Thoracic aorta (tissue), 2 donors: ENCODE measurements around the gene ATRAID. TPM values are rescaled to one million over a fixed set of nuclear protein-coding genes. Genes with fewer than 3 reads are reported as not detected.

Source experiments
- ATAC-seq: fragments of 150-250 bp; one replicate; pipeline ENCODE4 v1.8.0; 2017; ENCODE audit warnings: low read depth; ENCODE audit not compliant: insufficient number of reproducible peaks, low FRiP score
- DNase-seq: peaks from one replicate; pipeline ENCODE4 v3.0.0-alpha.2; 2020; ENCODE audit warnings: low spot score
- H3K27ac ChIP-seq, 2 donors: fragments of 200-600 bp; sonication (generic); 1 replicate in 1 of 2; 2 replicates in 1 of 2; pipeline ENCODE4 v1.5.1; 2016; ENCODE audit warnings: mild to moderate bottlenecking in 2 of 2, moderate library complexity in 2 of 2
- H3K27me3 ChIP-seq: fragments of 200-600 bp; sonication (generic); replicated peaks from 2 replicates; pipeline ENCODE4 v1.6.0; 2016; ENCODE audit warnings: mild to moderate bottlenecking; ENCODE audit not compliant: insufficient read depth
- H3K36me3 ChIP-seq: fragments of 200-600 bp; sonication (generic); one replicate; pipeline ENCODE4 v1.5.1; 2016
- H3K4me1 ChIP-seq, 2 donors: fragments of 200-600 bp; sonication (generic); 1 replicate in 1 of 2; 2 replicates in 1 of 2; pipeline versions ENCODE4 v1.5.1 to v1.6.0; 2016; ENCODE audit warnings: low read depth in 2 of 2, mild to moderate bottlenecking in 1 of 2; ENCODE audit not compliant: control insufficient read depth in 1 of 2
- H3K4me3 ChIP-seq: fragments of 200-600 bp; sonication (generic); 2 replicates; pipeline ENCODE4 v1.5.1; 2016; ENCODE audit warnings: mild to moderate bottlenecking
- H3K9me3 ChIP-seq: fragments of 200-600 bp; sonication (generic); 2 replicates; pipeline ENCODE4 v1.5.1; 2016
- total RNA-seq, 2 donors: library from RNA; depleted of rRNA; stranded (reverse); fragments of >200 nt; gene quantifications; one replicate each; pipeline versions ENCODE4 v1.1.0 to v1.2.3, GENCODE V29; 2016
- TF ChIP-seq, protein P1 (sequence below): fragments of 200-600 bp; sonication (generic); IDR thresholded peaks from one replicate; pipeline ENCODE4 v1.5.1; 2019; ENCODE audit warnings: antibody characterized with exemption

Gene ATRAID
- total RNA-seq, 2 donors from 2014 or later: 90.0 to 174 TPM

DNA sequence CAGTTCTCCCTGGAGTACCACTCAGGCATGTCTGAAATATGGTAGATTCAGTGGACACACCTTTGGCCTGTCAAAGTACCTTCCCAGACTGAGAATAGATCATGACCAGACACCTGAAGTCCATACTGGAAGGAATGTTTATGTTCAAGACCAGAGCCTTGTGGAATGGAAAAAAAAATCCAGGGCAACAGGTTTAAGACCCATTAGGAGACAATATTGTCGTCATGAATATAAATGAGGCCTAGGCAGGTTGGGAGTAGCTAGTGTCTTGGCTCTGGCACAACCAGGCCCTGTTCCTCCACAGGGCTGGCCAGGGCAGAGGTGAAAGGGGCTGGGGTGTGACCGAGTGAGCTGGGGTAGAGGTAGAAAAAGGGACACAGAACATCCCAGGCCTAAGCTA lies 13.2 kb upstream of the ATRAID start:
- no peak overlapping the region for H3K27ac ChIP-seq
- H3K9me3 ChIP-seq: no peaks in the 10 kb centered on the region
- no peak for DNase-seq
- ATAC-seq: no peak
- no peaks in the 10 kb centered on the region for H3K27me3 ChIP-seq
- peaks cover 16% of the 10 kb centered on the region for H3K36me3 ChIP-seq
- H3K4me3 ChIP-seq: no peak overlapping the region
- no peaks in the 10 kb centered on the region for H3K4me1 ChIP-seq
- TF ChIP-seq, protein P1, sequence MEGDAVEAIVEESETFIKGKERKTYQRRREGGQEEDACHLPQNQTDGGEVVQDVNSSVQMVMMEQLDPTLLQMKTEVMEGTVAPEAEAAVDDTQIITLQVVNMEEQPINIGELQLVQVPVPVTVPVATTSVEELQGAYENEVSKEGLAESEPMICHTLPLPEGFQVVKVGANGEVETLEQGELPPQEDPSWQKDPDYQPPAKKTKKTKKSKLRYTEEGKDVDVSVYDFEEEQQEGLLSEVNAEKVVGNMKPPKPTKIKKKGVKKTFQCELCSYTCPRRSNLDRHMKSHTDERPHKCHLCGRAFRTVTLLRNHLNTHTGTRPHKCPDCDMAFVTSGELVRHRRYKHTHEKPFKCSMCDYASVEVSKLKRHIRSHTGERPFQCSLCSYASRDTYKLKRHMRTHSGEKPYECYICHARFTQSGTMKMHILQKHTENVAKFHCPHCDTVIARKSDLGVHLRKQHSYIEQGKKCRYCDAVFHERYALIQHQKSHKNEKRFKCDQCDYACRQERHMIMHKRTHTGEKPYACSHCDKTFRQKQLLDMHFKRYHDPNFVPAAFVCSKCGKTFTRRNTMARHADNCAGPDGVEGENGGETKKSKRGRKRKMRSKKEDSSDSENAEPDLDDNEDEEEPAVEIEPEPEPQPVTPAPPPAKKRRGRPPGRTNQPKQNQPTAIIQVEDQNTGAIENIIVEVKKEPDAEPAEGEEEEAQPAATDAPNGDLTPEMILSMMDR: no peak

DNA sequence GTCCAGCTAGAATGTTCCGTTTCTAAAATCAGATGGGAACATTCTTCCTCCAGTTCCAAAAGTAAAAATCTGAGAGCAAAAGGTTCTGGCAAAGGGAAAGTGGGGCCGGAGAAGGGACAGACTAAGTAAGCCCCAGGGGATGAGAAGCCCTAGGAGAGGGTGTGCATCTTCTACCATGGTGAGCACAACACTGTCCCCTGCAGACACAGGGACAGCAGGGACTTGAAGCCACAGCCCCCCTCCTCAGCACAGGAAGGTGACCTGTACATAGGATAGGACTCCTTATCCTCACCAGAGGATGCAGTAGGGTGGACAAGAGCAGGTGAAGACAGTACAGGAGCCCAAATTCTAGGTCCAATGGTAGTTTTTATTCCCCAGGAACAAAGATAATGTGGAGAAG lies 12.6 kb upstream of the ATRAID start:
- TF ChIP-seq, protein P1: no peak
- Histone ChIP-seq H3K27me3 (no peaks in the 10 kb centered on the region), H3K4me1 (no peaks in the 10 kb centered on the region), H3K4me3 (no peak overlapping the region), H3K36me3 (peaks cover 23% of the 10 kb centered on the region), H3K9me3 (no peaks in the 10 kb centered on the region), H3K27ac (no peak overlapping the region)
- ATAC-seq: no peak
- DNase-seq: no peak

DNA sequence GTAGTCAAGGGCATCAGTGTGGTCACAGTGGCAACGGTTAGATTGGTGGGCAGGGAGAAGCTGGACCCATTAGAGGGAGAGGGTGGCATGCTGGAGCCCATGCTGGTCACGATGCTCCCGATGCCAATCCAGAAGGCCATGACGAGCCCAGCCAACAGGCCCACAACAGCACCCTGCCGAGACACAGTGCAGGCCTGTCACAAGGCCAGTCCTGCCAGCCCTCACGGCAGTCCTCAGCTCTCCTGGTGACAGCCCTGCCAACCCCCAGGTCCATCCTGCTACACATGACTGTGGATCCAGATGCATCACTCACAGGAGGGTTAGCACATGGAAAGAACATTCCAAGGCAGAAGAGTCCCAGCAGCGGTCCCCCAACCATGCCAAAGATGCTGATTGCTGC lies 10.2 kb upstream of the ATRAID start:
- ATAC-seq: no peak
- no peaks in the 10 kb centered on the region for H3K9me3 ChIP-seq
- H3K4me1 ChIP-seq: no peaks in the 10 kb centered on the region
- H3K36me3 ChIP-seq: peaks cover 38% of the 10 kb centered on the region
- H3K27ac ChIP-seq: no peak overlapping the region
- no peak overlapping the region for H3K4me3 ChIP-seq
- no peaks in the 10 kb centered on the region for H3K27me3 ChIP-seq
- DNase-seq: no peak
- TF ChIP-seq, protein P1: no peak

DNA sequence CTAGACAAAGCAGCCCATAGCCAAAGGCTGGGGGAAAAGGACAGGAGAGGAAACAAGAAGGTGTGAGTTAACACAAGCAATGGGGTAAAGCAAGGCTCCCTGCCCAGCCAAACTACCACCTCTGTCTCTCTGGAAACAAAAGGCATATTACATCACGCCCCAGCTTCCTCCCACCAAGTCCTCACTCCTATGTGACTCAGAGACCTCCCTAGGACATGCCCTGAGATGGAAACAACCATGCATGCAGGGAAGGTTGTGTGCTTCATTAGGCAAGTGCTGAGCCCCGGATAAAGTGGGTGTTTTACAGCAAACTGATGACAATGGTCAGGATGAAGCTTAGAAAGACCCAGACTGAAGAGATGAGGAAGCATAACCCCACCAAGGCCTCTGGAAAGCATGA lies 9.0 kb upstream of the ATRAID start:
- Histone ChIP-seq H3K36me3 (peaks cover 41% of the 10 kb centered on the region), H3K4me3 (no peak overlapping the region), H3K9me3 (no peaks in the 10 kb centered on the region), H3K27ac (no peak overlapping the region), H3K4me1 (no peaks in the 10 kb centered on the region), H3K27me3 (no peaks in the 10 kb centered on the region)
- TF ChIP-seq, protein P1: no peak
- DNase-seq (no peak), ATAC-seq (no peak)

DNA sequence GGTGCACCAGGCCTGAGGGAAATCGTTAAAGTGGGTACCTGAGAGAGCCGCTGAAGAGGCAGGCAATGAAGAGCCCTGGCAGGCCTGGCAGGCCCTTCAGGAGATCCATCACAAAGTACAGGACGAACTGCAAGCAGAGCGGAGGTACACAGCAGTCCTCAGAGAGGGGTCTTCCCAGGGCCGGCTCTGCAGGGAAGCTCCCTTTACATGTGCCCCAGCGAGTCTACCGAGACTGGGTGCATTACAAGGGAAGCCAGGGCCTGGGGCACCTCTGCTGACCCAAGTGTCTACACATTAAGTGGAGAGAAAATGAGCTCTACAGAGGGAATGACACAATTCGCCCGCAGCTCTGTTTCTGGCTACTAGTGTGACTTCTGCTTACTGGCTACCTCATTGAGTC lies 8.1 kb upstream of the ATRAID start:
- TF ChIP-seq, protein P1: no peak
- peaks cover 41% of the 10 kb centered on the region for H3K36me3 ChIP-seq

More for the DNA sequence above, 8.1 kb upstream of the ATRAID start:
- ATAC-seq: no peak
- Histone ChIP-seq H3K27ac (no peak overlapping the region), H3K9me3 (no peaks in the 10 kb centered on the region), H3K4me1 (no peaks in the 10 kb centered on the region), H3K4me3 (no peak overlapping the region), H3K27me3 (no peaks in the 10 kb centered on the region)
- DNase-seq: no peak
